Fibroblast of lung (primary cell): Measurements from ENCODE around the gene DCXR. TPM values are rescaled to one million over a fixed set of nuclear protein-coding genes. Genes with fewer than 3 reads are reported as not detected.

Source experiments
- DNase-seq, 2 donors: peaks; one replicate each; pipeline versions ENCODE4 v3.0.0 to v3.0.0-alpha.2; 2010; ENCODE audit warnings: low read depth in 2 of 2
- H2AFZ ChIP-seq: 2 replicates; pipeline ENCODE4 v1.5.1; 2012; ENCODE audit warnings: low read length, control low read depth, inconsistent platforms
- H3K27ac ChIP-seq: 2 replicates; pipeline ENCODE4 v1.5.1; 2011; ENCODE audit warnings: low read length, control low read depth; ENCODE audit not compliant: insufficient read depth
- H3K27me3 ChIP-seq: 2 replicates; pipeline ENCODE4 v1.5.1; 2011; ENCODE audit warnings: mild to moderate bottlenecking, low read length; ENCODE audit not compliant: control insufficient read depth, insufficient read depth
- H3K36me3 ChIP-seq: 2 replicates; pipeline ENCODE4 v1.5.1; 2011; ENCODE audit warnings: low read length; ENCODE audit not compliant: control insufficient read depth, insufficient read depth
- H3K4me1 ChIP-seq: 2 replicates; pipeline ENCODE4 v1.5.1; 2011; ENCODE audit warnings: low read length; ENCODE audit not compliant: control insufficient read depth, insufficient read depth; ENCODE audit errors: extremely low read depth
- H3K4me2 ChIP-seq: 2 replicates; pipeline ENCODE4 v1.5.1; 2011; ENCODE audit warnings: low read length, control low read depth; ENCODE audit not compliant: insufficient read depth; ENCODE audit errors: extremely low read depth
- H3K4me3 ChIP-seq, 4 experiments: fragments of 200-600 bp in 1 of 4; sonication (generic) in 1 of 4; replicated peaks in 1 of 4; 2 replicates each; pipeline ENCODE4 v1.5.1; 2011 to 2016; ENCODE audit warnings: low read length in 4 of 4, low read depth in 3 of 4, mild to moderate bottlenecking in 3 of 4, control low read depth in 2 of 4, inconsistent platforms in 1 of 4, mixed read lengths in 1 of 4; ENCODE audit not compliant: insufficient read depth in 1 of 4; ENCODE audit errors: control extremely low read depth in 1 of 4
- H3K79me2 ChIP-seq: 2 replicates; pipeline ENCODE4 v1.5.1; 2012; ENCODE audit warnings: mild to moderate bottlenecking, low read length, inconsistent platforms; ENCODE audit not compliant: control insufficient read depth, insufficient read depth
- H3K9ac ChIP-seq: 2 replicates; pipeline ENCODE4 v1.5.1; 2011; ENCODE audit warnings: mild to moderate bottlenecking, low read length, control low read depth; ENCODE audit not compliant: insufficient read depth
- H3K9me3 ChIP-seq: 2 replicates; pipeline ENCODE4 v1.5.1; 2012; ENCODE audit warnings: low read depth, low read length; ENCODE audit not compliant: control insufficient read depth, insufficient read depth
- H4K20me1 ChIP-seq: 2 replicates; pipeline ENCODE4 v1.5.1; 2011; ENCODE audit warnings: low read length; ENCODE audit not compliant: control insufficient read depth, insufficient read depth; ENCODE audit errors: extremely low read depth
- EZH2 ChIP-seq: IDR thresholded peaks from 2 replicates; pipeline ENCODE4 v1.5.1; 2012; ENCODE audit warnings: low read length, control low read depth, mild to moderate bottlenecking; ENCODE audit errors: missing control alignments
- polyA plus RNA-seq, 2 donors: library from polyadenylated mRNA; depleted of rRNA in 1 of 2; stranded (reverse) in 1 of 2; unstranded in 1 of 2; fragments of >200 nt; gene quantifications; 2 replicates each; pipeline ENCODE4 v1.2.1, GENCODE V29; 2011 to 2012; ENCODE audit warnings: missing spikeins in 1 of 2
- total RNA-seq: library from RNA; depleted of rRNA; stranded (reverse); fragments of >200 nt; gene quantifications from 2 replicates; pipeline ENCODE4 v1.2.1, GENCODE V29; 2014
- TF ChIP-seq, protein P1 (sequence below), 2 donors: IDR thresholded peaks in 1 of 2; conservative IDR thresholded peaks in 1 of 2; 1 replicate in 1 of 2; 2 replicates in 1 of 2; pipeline ENCODE4 v1.5.1; 2011 to 2012; ENCODE audit warnings: low read length in 2 of 2, control low read depth in 1 of 2, inconsistent platforms in 1 of 2, low read depth in 1 of 2, mild to moderate bottlenecking in 1 of 2

The DCXR gene
- total and polyA plus RNA-seq, 2 donors (not counting 1 experiment from before 2014, with no cell fraction given), result 34.8 to 43.6 TPM

GRCh38 chr17:81993729-81994592 lies 43.5 kb downstream of the DCXR start:
- Histone ChIP-seq H3K36me3 (peaks cover 2% of the 10 kb centered on the region), H3K9ac (no peak overlapping the region), H3K4me1 (peaks cover 18% of the 10 kb centered on the region), H3K4me3 (no peak overlapping the region), H3K4me2 (no peak overlapping the region), H3K27ac (no peak overlapping the region), H2AFZ (no peak overlapping the region), H3K9me3 (no peaks in the 10 kb centered on the region), H3K79me2 (no peaks in the 10 kb centered on the region), H3K27me3 (no peaks in the 10 kb centered on the region), H4K20me1 (no peaks in the 10 kb centered on the region)
- DNase-seq, result no peak
- TF ChIP-seq, protein P1, sequence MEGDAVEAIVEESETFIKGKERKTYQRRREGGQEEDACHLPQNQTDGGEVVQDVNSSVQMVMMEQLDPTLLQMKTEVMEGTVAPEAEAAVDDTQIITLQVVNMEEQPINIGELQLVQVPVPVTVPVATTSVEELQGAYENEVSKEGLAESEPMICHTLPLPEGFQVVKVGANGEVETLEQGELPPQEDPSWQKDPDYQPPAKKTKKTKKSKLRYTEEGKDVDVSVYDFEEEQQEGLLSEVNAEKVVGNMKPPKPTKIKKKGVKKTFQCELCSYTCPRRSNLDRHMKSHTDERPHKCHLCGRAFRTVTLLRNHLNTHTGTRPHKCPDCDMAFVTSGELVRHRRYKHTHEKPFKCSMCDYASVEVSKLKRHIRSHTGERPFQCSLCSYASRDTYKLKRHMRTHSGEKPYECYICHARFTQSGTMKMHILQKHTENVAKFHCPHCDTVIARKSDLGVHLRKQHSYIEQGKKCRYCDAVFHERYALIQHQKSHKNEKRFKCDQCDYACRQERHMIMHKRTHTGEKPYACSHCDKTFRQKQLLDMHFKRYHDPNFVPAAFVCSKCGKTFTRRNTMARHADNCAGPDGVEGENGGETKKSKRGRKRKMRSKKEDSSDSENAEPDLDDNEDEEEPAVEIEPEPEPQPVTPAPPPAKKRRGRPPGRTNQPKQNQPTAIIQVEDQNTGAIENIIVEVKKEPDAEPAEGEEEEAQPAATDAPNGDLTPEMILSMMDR (conservative IDR thresholded peaks at IDR 0.05 in 1 of 2, IDR thresholded peaks at IDR 0.05 in 1 of 2; ENCODE audit: low read depth in 1 of 2, low read length in 2 of 2), result no peak
- no peak for TF ChIP-seq EZH2

DNA sequence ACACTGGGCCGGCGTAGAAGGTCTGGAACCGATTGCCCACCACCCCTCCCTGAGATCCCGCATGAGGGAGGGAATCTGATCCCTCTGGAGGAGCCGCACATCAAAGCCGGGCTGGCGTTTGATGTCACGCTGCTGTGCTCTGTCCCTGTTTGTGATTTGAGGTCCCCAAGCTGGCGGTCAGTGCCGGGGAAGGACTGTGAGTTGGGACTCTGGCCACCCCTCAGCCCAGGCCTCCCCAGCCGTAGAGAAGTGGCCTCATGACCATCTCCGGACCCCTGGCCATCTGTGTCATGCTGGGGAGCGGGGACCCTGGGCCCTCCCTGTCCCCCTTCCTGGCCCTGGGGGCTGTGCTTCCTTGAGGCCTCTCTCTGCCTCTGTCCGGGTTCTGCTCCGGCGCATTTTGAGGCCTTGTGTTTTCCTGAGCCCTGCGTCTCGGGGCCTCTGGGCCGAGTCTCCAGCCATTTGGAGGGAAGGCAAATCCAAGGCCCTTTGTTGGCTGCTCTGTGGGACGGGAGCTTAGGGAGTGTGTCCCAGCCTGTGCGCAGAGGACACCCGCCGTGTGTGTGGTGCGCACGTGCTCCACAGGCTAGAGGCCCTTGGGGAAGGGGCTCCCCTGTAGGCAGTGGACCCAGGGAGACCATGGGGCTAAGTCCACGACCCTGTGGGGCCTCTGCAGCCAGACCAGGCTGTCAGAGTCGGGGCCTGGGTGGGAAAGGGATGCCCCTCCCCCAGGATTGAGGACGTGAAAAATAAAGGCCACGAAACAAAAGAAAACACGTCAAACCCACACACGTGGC lies 45.0 kb downstream of the DCXR start:
- Histone ChIP-seq H3K4me2 (peak overlapping the region; percentile 59), H3K36me3 (peaks cover 4% of the 10 kb centered on the region), H3K27ac (no peak overlapping the region), H4K20me1 (no peaks in the 10 kb centered on the region), H3K4me3 (peak overlapping the region in 3 of 4 experiments; percentile 10 to 17 (median 15)), H3K79me2 (no peaks in the 10 kb centered on the region), H3K27me3 (no peaks in the 10 kb centered on the region), H3K9ac (no peak overlapping the region), H2AFZ (no peak overlapping the region), H3K9me3 (no peaks in the 10 kb centered on the region), H3K4me1 (peaks cover 18% of the 10 kb centered on the region)
- no peak for TF ChIP-seq EZH2
- TF ChIP-seq, protein P1 (conservative IDR thresholded peaks at IDR 0.05 in 1 of 2, IDR thresholded peaks at IDR 0.05 in 1 of 2; ENCODE audit: low read depth in 1 of 2, low read length in 2 of 2), result no peak
- no peak for DNase-seq

DNA sequence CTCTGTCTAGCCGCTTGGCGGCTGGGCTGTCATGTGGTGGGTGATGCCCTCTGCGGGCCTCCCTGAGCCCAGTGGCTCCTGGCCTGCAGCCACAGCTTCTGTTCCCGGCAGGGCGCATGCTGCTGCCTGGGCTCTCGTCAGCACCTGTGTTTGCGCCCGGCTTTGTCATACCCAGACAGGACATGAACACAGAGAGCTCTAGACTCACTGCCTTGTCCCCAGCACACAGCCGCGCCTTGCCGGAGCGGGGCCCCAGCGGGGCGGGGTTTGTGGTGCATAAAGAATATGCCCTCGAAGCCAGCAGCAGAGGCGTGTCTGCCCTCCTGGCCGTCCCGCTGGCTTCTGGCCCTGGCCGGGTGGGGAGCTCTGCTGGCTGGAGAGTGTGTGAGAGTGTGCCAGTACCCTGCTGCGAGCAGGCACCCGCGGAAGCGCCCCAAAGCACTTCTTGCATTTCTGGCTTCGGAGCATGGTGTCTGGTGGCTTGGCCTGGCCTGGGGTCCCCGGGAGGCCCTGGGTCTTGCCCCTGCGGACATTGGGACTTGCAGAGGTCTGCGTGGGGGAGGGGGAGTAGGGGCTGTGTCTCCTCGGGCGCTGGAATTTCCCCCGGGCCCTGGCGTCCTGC lies 45.7 kb downstream of the DCXR start:
- no peak for TF ChIP-seq EZH2
- TF ChIP-seq, protein P1 (conservative IDR thresholded peaks at IDR 0.05 in 1 of 2, IDR thresholded peaks at IDR 0.05 in 1 of 2; ENCODE audit: low read depth in 1 of 2, low read length in 2 of 2), result no peak
- no peaks in the 10 kb centered on the region for H4K20me1 ChIP-seq
- no peaks in the 10 kb centered on the region for H3K9me3 ChIP-seq
- H2AFZ ChIP-seq, result no peak overlapping the region
- peak overlapping the region; percentile 23 for H3K9ac ChIP-seq
- peaks cover 18% of the 10 kb centered on the region for H3K4me1 ChIP-seq
- H3K27me3 ChIP-seq, result no peaks in the 10 kb centered on the region
- peaks cover 5% of the 10 kb centered on the region for H3K36me3 ChIP-seq
- peak; percentile 56 to 76 for DNase-seq
- H3K4me3 ChIP-seq, result peak overlapping the region in 3 of 4 experiments; percentile 10 to 17 (median 15)
- no peak overlapping the region for H3K27ac ChIP-seq
- peak overlapping the region; percentile 59 for H3K4me2 ChIP-seq
- no peaks in the 10 kb centered on the region for H3K79me2 ChIP-seq
